ENCODE results near the gene FRY.

The FRY gene

GRCh38 chr13:32315238-32316027, 283.9 kb downstream of the FRY start, which contains the start of the genes BRCA2 and ZAR1L:
Gene BRCA2 (plus strand): TSS chr13:32315508. CDS start chr13:32316461, 953 bp downstream.
Gene ZAR1L (minus strand): TSS chr13:32315363. CDS start chr13:32311925, 3,438 bp downstream.
- DNase-seq = peak; percentile 95

GRCh38 chr13:32316028-32316339, 284.4 kb downstream of the FRY start:
- no peak for DNase-seq

- no peak for DNase-seq
These were observed 284.9 kb downstream of the FRY start for GRCh38 chr13:32316501-32316900.

- no peak for DNase-seq
These were observed 286.3 kb downstream of the FRY start for GRCh38 chr13:32317716-32318465.

- no peak for DNase-seq
These were observed 289.0 kb downstream of the FRY start for GRCh38 chr13:32320528-32320927.

- no peak for DNase-seq
These were observed 292.3 kb downstream of the FRY start for GRCh38 chr13:32323912-32324311.

GRCh38 chr13:32330441-32330840, 298.9 kb downstream of the FRY start:
- DNase-seq = no peak

- DNase-seq = no peak
These were observed 303.1 kb downstream of the FRY start for GRCh38 chr13:32334671-32335070.

GRCh38 chr13:32340914-32341313, 309.3 kb downstream of the FRY start:
- no peak for DNase-seq

- DNase-seq = no peak
These were observed 316.1 kb downstream of the FRY start for GRCh38 chr13:32347651-32348050.
